ENCODE measurements around the gene C2CD5.

C2CD5 gene

GRCh38 chr12:22539055-22539454 lies 5.3 kb downstream of the C2CD5 start:
- TF ChIP-seq, protein P1, sequence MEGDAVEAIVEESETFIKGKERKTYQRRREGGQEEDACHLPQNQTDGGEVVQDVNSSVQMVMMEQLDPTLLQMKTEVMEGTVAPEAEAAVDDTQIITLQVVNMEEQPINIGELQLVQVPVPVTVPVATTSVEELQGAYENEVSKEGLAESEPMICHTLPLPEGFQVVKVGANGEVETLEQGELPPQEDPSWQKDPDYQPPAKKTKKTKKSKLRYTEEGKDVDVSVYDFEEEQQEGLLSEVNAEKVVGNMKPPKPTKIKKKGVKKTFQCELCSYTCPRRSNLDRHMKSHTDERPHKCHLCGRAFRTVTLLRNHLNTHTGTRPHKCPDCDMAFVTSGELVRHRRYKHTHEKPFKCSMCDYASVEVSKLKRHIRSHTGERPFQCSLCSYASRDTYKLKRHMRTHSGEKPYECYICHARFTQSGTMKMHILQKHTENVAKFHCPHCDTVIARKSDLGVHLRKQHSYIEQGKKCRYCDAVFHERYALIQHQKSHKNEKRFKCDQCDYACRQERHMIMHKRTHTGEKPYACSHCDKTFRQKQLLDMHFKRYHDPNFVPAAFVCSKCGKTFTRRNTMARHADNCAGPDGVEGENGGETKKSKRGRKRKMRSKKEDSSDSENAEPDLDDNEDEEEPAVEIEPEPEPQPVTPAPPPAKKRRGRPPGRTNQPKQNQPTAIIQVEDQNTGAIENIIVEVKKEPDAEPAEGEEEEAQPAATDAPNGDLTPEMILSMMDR (IDR thresholded peaks at IDR 0.05): no peak
- Mint-ChIP-seq H3K4me3 (no peak overlapping the region), H3K9me3 (no peaks in the 10 kb centered on the region), H3K4me1 (peaks cover 37% of the 10 kb centered on the region), H3K27me3 (ENCODE audit: low read depth, poor library complexity) (no peaks in the 10 kb centered on the region), H3K27ac (peak overlapping the region; percentile 9), H3K36me3 (ENCODE audit: low read depth) (peaks cover 53% of the 10 kb centered on the region)
- DNase-seq: no peak

DNA sequence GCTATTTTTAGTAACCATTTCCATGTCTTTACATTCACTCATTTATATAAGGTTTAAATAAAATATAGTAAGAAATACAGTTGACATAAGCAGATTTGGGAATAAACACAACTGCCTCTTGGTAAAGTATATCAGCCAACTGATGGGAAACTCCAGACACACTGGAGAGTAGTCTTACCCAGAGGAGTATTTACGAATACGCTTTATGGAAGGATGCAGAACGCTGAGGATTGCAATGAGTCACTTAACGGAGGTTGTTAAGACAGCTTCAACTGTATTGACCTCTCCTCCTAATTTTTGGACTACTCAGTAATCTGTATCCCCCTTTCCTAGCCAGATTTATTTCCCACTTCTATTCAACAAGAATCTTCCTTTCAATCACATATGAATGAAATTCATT lies 6.0 kb downstream of the C2CD5 start:
- Mint-ChIP-seq H3K36me3 (ENCODE audit: low read depth) (peaks cover 61% of the 10 kb centered on the region), H3K4me1 (peaks cover 32% of the 10 kb centered on the region), H3K27ac (no peak overlapping the region), H3K9me3 (no peaks in the 10 kb centered on the region), H3K4me3 (no peak overlapping the region), H3K27me3 (ENCODE audit: low read depth, poor library complexity) (no peaks in the 10 kb centered on the region)
- TF ChIP-seq, protein P1 (IDR thresholded peaks at IDR 0.05): no peak
- DNase-seq: no peak

DNA sequence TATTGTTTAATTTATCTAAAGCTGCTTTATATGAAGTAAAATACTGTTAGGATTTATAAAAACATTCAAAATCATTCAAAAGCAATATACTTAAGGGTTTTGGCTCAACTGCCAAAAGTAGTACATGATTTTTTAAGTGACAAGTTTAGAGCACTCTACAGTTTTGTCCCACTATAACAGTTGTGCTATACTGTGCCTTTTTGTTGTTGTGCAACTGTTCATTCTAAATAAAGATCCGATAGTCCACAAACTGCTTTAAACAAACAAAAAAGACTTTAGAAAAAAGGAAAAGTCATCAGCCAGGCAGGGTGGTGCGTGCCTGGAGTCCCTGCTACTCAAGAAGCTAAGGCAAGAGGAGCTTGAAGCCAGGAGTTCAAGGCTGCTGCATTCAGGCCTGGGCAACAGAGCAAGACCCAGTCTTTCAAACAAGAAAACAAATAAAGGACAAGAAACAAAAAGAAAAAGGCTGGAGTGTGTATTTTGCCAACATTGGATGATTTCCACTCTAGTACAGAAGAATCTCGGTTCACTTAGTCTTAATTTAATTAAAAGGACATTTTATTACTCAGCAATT lies 7.3 kb downstream of the C2CD5 start:
- DNase-seq: no peak
- peaks cover 8% of the 10 kb centered on the region for H3K9me3 Mint-ChIP-seq
- no peak overlapping the region for H3K27ac Mint-ChIP-seq
- H3K36me3 Mint-ChIP-seq (ENCODE audit: low read depth): peaks cover 72% of the 10 kb centered on the region
- TF ChIP-seq, protein P1 (IDR thresholded peaks at IDR 0.05): no peak
- H3K4me3 Mint-ChIP-seq: no peak overlapping the region
- no peaks in the 10 kb centered on the region for H3K27me3 Mint-ChIP-seq (ENCODE audit: low read depth, poor library complexity)
- peaks cover 20% of the 10 kb centered on the region for H3K4me1 Mint-ChIP-seq

DNA sequence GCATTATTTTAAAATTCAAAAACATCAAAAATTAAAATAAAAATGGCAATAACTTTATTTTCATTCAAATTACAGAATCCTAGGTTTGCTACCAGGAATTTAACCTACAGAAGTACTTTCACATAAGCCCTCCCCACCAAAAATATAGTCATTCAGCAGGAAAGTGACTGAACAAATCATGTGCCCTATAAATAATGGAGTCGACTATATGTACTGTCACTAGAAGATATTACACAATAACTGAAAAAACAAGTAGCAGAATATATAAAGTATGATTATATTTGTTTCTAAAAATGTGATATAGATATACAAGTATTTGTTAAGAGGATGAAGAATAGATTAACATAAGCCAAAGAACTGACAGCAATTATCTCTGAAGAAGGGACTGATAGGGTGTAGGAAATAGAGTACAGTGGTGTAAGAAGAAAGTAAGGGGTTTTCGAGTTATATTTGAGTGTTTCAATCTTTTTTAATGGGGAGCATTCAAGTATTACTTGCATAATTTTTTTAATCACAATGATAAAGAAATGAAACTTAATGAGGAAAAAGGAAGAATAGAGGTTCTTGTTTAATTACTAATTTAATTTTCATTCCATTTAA lies 7.9 kb downstream of the C2CD5 start:
- H3K9me3 Mint-ChIP-seq: peaks cover 14% of the 10 kb centered on the region
- no peak overlapping the region for H3K27ac Mint-ChIP-seq
- no peak overlapping the region for H3K4me3 Mint-ChIP-seq
- DNase-seq: no peak
- H3K36me3 Mint-ChIP-seq (ENCODE audit: low read depth): peaks cover 72% of the 10 kb centered on the region
- H3K27me3 Mint-ChIP-seq (ENCODE audit: low read depth, poor library complexity): no peaks in the 10 kb centered on the region
- H3K4me1 Mint-ChIP-seq: peaks cover 14% of the 10 kb centered on the region
- TF ChIP-seq, protein P1 (IDR thresholded peaks at IDR 0.05): no peak

- Mint-ChIP-seq H3K36me3 (ENCODE audit: low read depth) (peaks cover 72% of the 10 kb centered on the region), H3K27ac (no peak overlapping the region), H3K27me3 (ENCODE audit: low read depth, poor library complexity) (no peaks in the 10 kb centered on the region), H3K4me1 (peaks cover 8% of the 10 kb centered on the region), H3K9me3 (peaks cover 20% of the 10 kb centered on the region), H3K4me3 (no peak overlapping the region)
- DNase-seq: no peak
- TF ChIP-seq, protein P1 (IDR thresholded peaks at IDR 0.05): no peak
Measured at GRCh38 chr12:22535478-22535877, 8.9 kb downstream of the C2CD5 start.

DNA sequence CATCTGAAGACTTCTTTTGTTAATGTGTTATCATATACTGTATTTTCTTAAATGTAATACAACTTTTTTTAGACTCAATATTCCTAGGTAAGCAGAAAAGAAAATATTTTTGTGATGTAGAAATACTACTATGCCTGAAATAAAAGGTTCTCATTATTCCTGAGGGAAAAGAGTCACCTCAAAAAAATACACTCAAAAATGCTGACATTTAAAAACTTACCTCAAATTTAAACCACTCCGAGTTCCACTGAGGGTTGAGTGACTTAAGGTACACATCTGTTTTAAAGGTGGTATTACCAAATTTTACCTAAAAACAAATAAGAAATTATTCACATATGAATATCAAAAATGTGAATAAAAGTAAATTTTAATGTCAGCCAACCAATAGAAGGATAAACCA lies 9.3 kb downstream of the C2CD5 start:
- Mint-ChIP-seq H3K27ac (no peak overlapping the region), H3K27me3 (ENCODE audit: low read depth, poor library complexity) (no peaks in the 10 kb centered on the region), H3K9me3 (peaks cover 20% of the 10 kb centered on the region), H3K4me3 (no peak overlapping the region), H3K4me1 (peaks cover 8% of the 10 kb centered on the region), H3K36me3 (ENCODE audit: low read depth) (peaks cover 68% of the 10 kb centered on the region)
- DNase-seq: no peak
- TF ChIP-seq, protein P1 (IDR thresholded peaks at IDR 0.05): no peak
